SK-N-SH treated with all-trans-retinoic acid at 6 μM for 48 hours (cell line): Measurements from ENCODE around the gene PEAK3.

Source experiments
- ATAC-seq: fragments of 200-7000 bp; cut with Tn5 transposase; 3 replicates; pipeline ENCODE4 v1.9.1; 2020; ENCODE audit warnings: mild to moderate bottlenecking, moderate library complexity
- ARNTL ChIP-seq: fragments of 450-650 bp; formaldehyde crosslinking; IDR thresholded peaks from 2 replicates; pipeline ENCODE4 v1.5.0; 2020; ENCODE audit warnings: low read depth, mild to moderate bottlenecking, moderate library complexity, borderline replicate concordance
- BACH2 ChIP-seq: fragments of 250-450 bp; sonication (Bioruptor Pico); IDR thresholded peaks from 2 replicates; pipeline ENCODE4 v1.9.0; 2021; ENCODE audit warnings: mild to moderate bottlenecking, borderline replicate concordance
- GLIS3 ChIP-seq: fragments of 250-450 bp; sonication (Bioruptor Pico); IDR thresholded peaks from 2 replicates; pipeline ENCODE4 v1.5.0; 2020; ENCODE audit warnings: mild to moderate bottlenecking, moderate library complexity
- OSR1 ChIP-seq: fragments of 250-450 bp; sonication (Bioruptor Pico); IDR thresholded peaks from 2 replicates; pipeline ENCODE4 v1.8.0; 2022; ENCODE audit warnings: moderate library complexity, mild to moderate bottlenecking, inconsistent platforms
- PATZ1 ChIP-seq: fragments of 250-450 bp; sonication (Bioruptor Pico); IDR thresholded peaks from 2 replicates; pipeline ENCODE4 v1.8.0; 2020; ENCODE audit warnings: mild to moderate bottlenecking, moderate library complexity, borderline replicate concordance
- PPARA ChIP-seq: fragments of 250-450 bp; sonication (Bioruptor Pico); IDR thresholded peaks from 2 replicates; pipeline ENCODE4 v1.5.0; 2020; ENCODE audit warnings: mild to moderate bottlenecking, borderline replicate concordance
- RARB ChIP-seq: fragments of 250-450 bp; sonication (Bioruptor Pico); IDR thresholded peaks from 2 replicates; pipeline ENCODE4 v1.8.0; 2021; ENCODE audit warnings: mild to moderate bottlenecking, moderate library complexity
- SNAI2 ChIP-seq: fragments of 250-450 bp; sonication (Bioruptor Pico); IDR thresholded peaks from 2 replicates; pipeline ENCODE4 v1.5.0; 2020; ENCODE audit warnings: mild to moderate bottlenecking, moderate library complexity
- TCF4 ChIP-seq: fragments of 250-450 bp; sonication (Bioruptor Pico); IDR thresholded peaks from 2 replicates; pipeline ENCODE4 v1.8.0; 2021; ENCODE audit warnings: mild to moderate bottlenecking, moderate library complexity, borderline replicate concordance
- TOX ChIP-seq: fragments of 250-450 bp; sonication (Bioruptor Pico); IDR thresholded peaks from 2 replicates; pipeline ENCODE4 v1.8.0; 2021; ENCODE audit warnings: mild to moderate bottlenecking, moderate library complexity, borderline replicate concordance
- TSHZ2 ChIP-seq: fragments of 250-450 bp; sonication (Bioruptor Pico); IDR thresholded peaks from 2 replicates; pipeline ENCODE4 v1.5.0; 2020; ENCODE audit warnings: mild to moderate bottlenecking, moderate library complexity
- ZFP3 ChIP-seq: fragments of 250-450 bp; sonication (Bioruptor Pico); IDR thresholded peaks from 2 replicates; pipeline ENCODE4 v1.5.0; 2020; ENCODE audit warnings: mild to moderate bottlenecking, moderate library complexity
- ZFP30 ChIP-seq: fragments of 450-650 bp; formaldehyde crosslinking; IDR thresholded peaks from 2 replicates; pipeline ENCODE4 v1.5.0; 2022; ENCODE audit warnings: mild to moderate bottlenecking, moderate library complexity
- ZNF565 ChIP-seq: fragments of 450-650 bp; formaldehyde crosslinking; conservative IDR thresholded peaks from 2 replicates; pipeline ENCODE4 v1.5.0; 2020; ENCODE audit warnings: low read depth, mild to moderate bottlenecking, moderate library complexity
- ZNF70 ChIP-seq: fragments of 450-650 bp; formaldehyde crosslinking; IDR thresholded peaks from 2 replicates; pipeline ENCODE4 v1.5.0; 2020; ENCODE audit warnings: mild to moderate bottlenecking, moderate library complexity
- ZNF8 ChIP-seq: fragments of 450-650 bp; formaldehyde crosslinking; IDR thresholded peaks from 2 replicates; pipeline ENCODE4 v1.5.0; 2020; ENCODE audit warnings: mild to moderate bottlenecking, moderate library complexity
- TF ChIP-seq, protein P1 (sequence below): fragments of 250-450 bp; sonication (Bioruptor Pico); IDR thresholded peaks from 2 replicates; pipeline ENCODE4 v1.5.1; 2020; ENCODE audit warnings: low read depth, mild to moderate bottlenecking, moderate library complexity
- TF ChIP-seq, protein P2 (sequence below): fragments of 250-450 bp; sonication (Bioruptor Pico); IDR thresholded peaks from 2 replicates; pipeline ENCODE4 v1.5.1; 2021; ENCODE audit warnings: mild to moderate bottlenecking, moderate library complexity
- TF ChIP-seq, protein P3 (sequence below): fragments of 250-450 bp; sonication (Bioruptor Pico); IDR thresholded peaks from 2 replicates; pipeline ENCODE4 v1.8.0; 2021; ENCODE audit warnings: low read depth, mild to moderate bottlenecking, moderate library complexity, borderline replicate concordance

Gene PEAK3

GRCh38 chr19:2288818-2289713 is 7.1 kb upstream of the PEAK3 start:
- ATAC-seq: no peak
- TF ChIP-seq, protein P1, sequence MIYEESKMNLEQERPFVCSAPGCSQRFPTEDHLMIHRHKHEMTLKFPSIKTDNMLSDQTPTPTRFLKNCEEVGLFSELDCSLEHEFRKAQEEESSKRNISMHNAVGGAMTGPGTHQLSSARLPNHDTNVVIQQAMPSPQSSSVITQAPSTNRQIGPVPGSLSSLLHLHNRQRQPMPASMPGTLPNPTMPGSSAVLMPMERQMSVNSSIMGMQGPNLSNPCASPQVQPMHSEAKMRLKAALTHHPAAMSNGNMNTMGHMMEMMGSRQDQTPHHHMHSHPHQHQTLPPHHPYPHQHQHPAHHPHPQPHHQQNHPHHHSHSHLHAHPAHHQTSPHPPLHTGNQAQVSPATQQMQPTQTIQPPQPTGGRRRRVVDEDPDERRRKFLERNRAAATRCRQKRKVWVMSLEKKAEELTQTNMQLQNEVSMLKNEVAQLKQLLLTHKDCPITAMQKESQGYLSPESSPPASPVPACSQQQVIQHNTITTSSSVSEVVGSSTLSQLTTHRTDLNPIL (CRISPR knock-in tag): no peak
- TF ChIP-seq ZNF8 (CRISPR knock-in tag) (no peak), ZFP3 (CRISPR knock-in tag) (no peak), BACH2 (CRISPR knock-in tag) (no peak), ZNF565 (CRISPR knock-in tag) (no peak), GLIS3 (CRISPR knock-in tag) (no peak), ZFP30 (CRISPR knock-in tag) (no peak), ZNF70 (CRISPR knock-in tag) (no peak), ARNTL (CRISPR knock-in tag) (no peak), TOX (CRISPR knock-in tag) (no peak), OSR1 (CRISPR knock-in tag) (no peak)
- TF ChIP-seq, protein P2, sequence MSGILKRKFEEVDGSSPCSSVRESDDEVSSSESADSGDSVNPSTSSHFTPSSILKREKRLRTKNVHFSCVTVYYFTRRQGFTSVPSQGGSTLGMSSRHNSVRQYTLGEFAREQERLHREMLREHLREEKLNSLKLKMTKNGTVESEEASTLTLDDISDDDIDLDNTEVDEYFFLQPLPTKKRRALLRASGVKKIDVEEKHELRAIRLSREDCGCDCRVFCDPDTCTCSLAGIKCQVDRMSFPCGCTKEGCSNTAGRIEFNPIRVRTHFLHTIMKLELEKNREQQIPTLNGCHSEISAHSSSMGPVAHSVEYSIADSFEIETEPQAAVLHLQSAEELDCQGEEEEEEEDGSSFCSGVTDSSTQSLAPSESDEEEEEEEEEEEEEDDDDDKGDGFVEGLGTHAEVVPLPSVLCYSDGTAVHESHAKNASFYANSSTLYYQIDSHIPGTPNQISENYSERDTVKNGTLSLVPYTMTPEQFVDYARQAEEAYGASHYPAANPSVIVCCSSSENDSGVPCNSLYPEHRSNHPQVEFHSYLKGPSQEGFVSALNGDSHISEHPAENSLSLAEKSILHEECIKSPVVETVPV: no peak
- TF ChIP-seq, all 23 proteins: peak for 0

GRCh38 chr19:2288338-2288817 is 6.4 kb upstream of the PEAK3 start:
- ATAC-seq: no peak
- TF ChIP-seq, protein P3, sequence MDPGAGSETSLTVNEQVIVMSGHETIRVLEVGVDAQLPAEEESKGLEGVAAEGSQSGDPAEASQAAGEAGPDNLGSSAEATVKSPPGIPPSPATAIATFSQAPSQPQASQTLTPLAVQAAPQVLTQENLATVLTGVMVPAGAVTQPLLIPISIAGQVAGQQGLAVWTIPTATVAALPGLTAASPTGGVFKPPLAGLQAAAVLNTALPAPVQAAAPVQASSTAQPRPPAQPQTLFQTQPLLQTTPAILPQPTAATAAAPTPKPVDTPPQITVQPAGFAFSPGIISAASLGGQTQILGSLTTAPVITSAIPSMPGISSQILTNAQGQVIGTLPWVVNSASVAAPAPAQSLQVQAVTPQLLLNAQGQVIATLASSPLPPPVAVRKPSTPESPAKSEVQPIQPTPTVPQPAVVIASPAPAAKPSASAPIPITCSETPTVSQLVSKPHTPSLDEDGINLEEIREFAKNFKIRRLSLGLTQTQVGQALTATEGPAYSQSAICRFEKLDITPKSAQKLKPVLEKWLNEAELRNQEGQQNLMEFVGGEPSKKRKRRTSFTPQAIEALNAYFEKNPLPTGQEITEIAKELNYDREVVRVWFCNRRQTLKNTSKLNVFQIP: no peak
- no peak for TF ChIP-seq PATZ1 (CRISPR knock-in tag)
- TF ChIP-seq TSHZ2 (CRISPR knock-in tag): no peak
- no peak for TF ChIP-seq ZNF8 (CRISPR knock-in tag)

GRCh38 chr19:2287585-2288337 is 5.8 kb upstream of the PEAK3 start:
- ATAC-seq: no peak
- TF ChIP-seq BACH2 (CRISPR knock-in tag): no peak
- TF ChIP-seq OSR1 (CRISPR knock-in tag): no peak
- TF ChIP-seq SNAI2 (CRISPR knock-in tag): no peak
- TF ChIP-seq ZFP3 (CRISPR knock-in tag): no peak
- TF ChIP-seq GLIS3 (CRISPR knock-in tag): no peak
- no peak for TF ChIP-seq ZNF565 (CRISPR knock-in tag)
- no peak for TF ChIP-seq ZNF8 (CRISPR knock-in tag)
- no peak for TF ChIP-seq PATZ1 (CRISPR knock-in tag)
- TF ChIP-seq, protein P1 (CRISPR knock-in tag): no peak
- no peak for TF ChIP-seq RARB (CRISPR knock-in tag)
- no peak for TF ChIP-seq ZFP30 (CRISPR knock-in tag)
- TF ChIP-seq ZNF70 (CRISPR knock-in tag): no peak
- no peak for TF ChIP-seq TCF4 (CRISPR knock-in tag)
- TF ChIP-seq, protein P3: no peak
- TF ChIP-seq PPARA (CRISPR knock-in tag): no peak
